DOHH2 (cell line): ENCODE data around the gene EPS8L3.

ENCODE experiments used
- H3F3A ChIP-seq: fragments of 200-600 bp; sonication (generic), shearing (Covaris generic); 2 replicates; pipeline ENCODE4 v1.6.0; 2016; ENCODE audit warnings: antibody characterized with exemption, mild to moderate bottlenecking; ENCODE audit not compliant: control insufficient read depth, insufficient read depth
- H3K27ac ChIP-seq: fragments of 200-600 bp; sonication (generic); 2 replicates; pipeline ENCODE4 v1.5.1; 2014; ENCODE audit warnings: low read depth, mild to moderate bottlenecking, low read length, moderate library complexity
- H3K27me3 ChIP-seq: fragments of 200-600 bp; sonication (generic); 2 replicates; pipeline ENCODE4 v1.6.1; 2014; ENCODE audit warnings: mild to moderate bottlenecking, low read length, mixed read lengths; ENCODE audit not compliant: control insufficient read depth
- H3K36me3 ChIP-seq: fragments of 200-600 bp; sonication (generic); 2 replicates; pipeline ENCODE4 v1.6.1; 2014; ENCODE audit warnings: mild to moderate bottlenecking, low read length, moderate library complexity, mixed read lengths; ENCODE audit not compliant: control insufficient read depth
- H3K4me1 ChIP-seq: fragments of 200-600 bp; sonication (generic); 2 replicates; pipeline ENCODE4 v1.6.1; 2014; ENCODE audit warnings: mild to moderate bottlenecking, low read length, mixed read lengths; ENCODE audit not compliant: control insufficient read depth
- H3K4me2 ChIP-seq: fragments of 200-600 bp; sonication (generic); 2 replicates; pipeline ENCODE4 v1.6.0; 2014; ENCODE audit warnings: mild to moderate bottlenecking, low read length, moderate library complexity
- H3K4me3 ChIP-seq: fragments of 200-600 bp; sonication (generic); 2 replicates; pipeline ENCODE4 v1.5.1; 2014; ENCODE audit warnings: mild to moderate bottlenecking, low read length, mixed read lengths
- H3K79me2 ChIP-seq: fragments of 200-600 bp; sonication (generic); 2 replicates; pipeline ENCODE4 v1.6.1; 2014; ENCODE audit warnings: mild to moderate bottlenecking, low read length, mixed read lengths; ENCODE audit not compliant: control insufficient read depth
- H3K9me2 ChIP-seq: fragments of 200-600 bp; sonication (generic); replicated peaks from 2 replicates; pipeline ENCODE4 v1.6.1; 2014; ENCODE audit warnings: mild to moderate bottlenecking, low read length, mixed read lengths; ENCODE audit not compliant: control insufficient read depth
- H3K9me3 ChIP-seq: fragments of 200-600 bp; sonication (generic); 2 replicates; pipeline ENCODE4 v1.6.1; 2014; ENCODE audit warnings: antibody characterized with exemption, low read length, mixed read lengths; ENCODE audit not compliant: control insufficient read depth, insufficient read depth
- H4K20me1 ChIP-seq: fragments of 200-600 bp; sonication (generic); 2 replicates; pipeline ENCODE4 v1.6.0; 2014; ENCODE audit warnings: low read depth, mild to moderate bottlenecking, antibody characterized with exemption, low read length, moderate library complexity; ENCODE audit not compliant: control insufficient read depth, insufficient read depth
- CTCF ChIP-seq: fragments of 200-600 bp; sonication (generic); IDR thresholded peaks from one replicate; pipeline ENCODE4 v1.5.1; 2014; ENCODE audit warnings: antibody characterized with exemption, mild to moderate bottlenecking, low read depth, low read length; ENCODE audit not compliant: poor library complexity, severe bottlenecking
- EZH2phosphoT487 ChIP-seq: fragments of 200-600 bp; sonication (generic); IDR thresholded peaks from 2 replicates; pipeline ENCODE4 v1.6.1; 2017; ENCODE audit warnings: borderline replicate concordance, mild to moderate bottlenecking, antibody characterized with exemption, low read length, moderate library complexity, mixed read lengths

The EPS8L3 gene

GRCh38 chr1:109722908-109723691 lies 40.6 kb downstream of the EPS8L3 start:
- Histone ChIP-seq H3F3A (no peaks in the 10 kb centered on the region), H3K36me3 (no peaks in the 10 kb centered on the region), H3K9me3 (no peaks in the 10 kb centered on the region), H3K27ac (no peak overlapping the region), H3K4me2 (no peak overlapping the region), H3K4me3 (no peak overlapping the region), H3K9me2 (no peaks in the 10 kb centered on the region), H3K4me1 (no peaks in the 10 kb centered on the region), H4K20me1 (no peaks in the 10 kb centered on the region), H3K79me2 (no peaks in the 10 kb centered on the region), H3K27me3 (peaks cover 5% of the 10 kb centered on the region; the same call in 1 of the 2 replicates)
- TF ChIP-seq EZH2phosphoT487 = no peak
- TF ChIP-seq CTCF = no peak

GRCh38 chr1:109721971-109722370 lies 41.8 kb downstream of the EPS8L3 start:
- H3K9me2 ChIP-seq = no peaks in the 10 kb centered on the region
- no peaks in the 10 kb centered on the region for H3F3A ChIP-seq
- peaks cover 5% of the 10 kb centered on the region; the same call in 1 of the 2 replicates for H3K27me3 ChIP-seq
- H3K4me1 ChIP-seq = no peaks in the 10 kb centered on the region
- no peaks in the 10 kb centered on the region for H3K79me2 ChIP-seq
- H3K4me3 ChIP-seq = no peak overlapping the region
- no peaks in the 10 kb centered on the region for H3K9me3 ChIP-seq
- H3K4me2 ChIP-seq = no peak overlapping the region
- no peaks in the 10 kb centered on the region for H4K20me1 ChIP-seq
- H3K27ac ChIP-seq = no peak overlapping the region
- H3K36me3 ChIP-seq = no peaks in the 10 kb centered on the region
- TF ChIP-seq EZH2phosphoT487 (no peak), CTCF (no peak)

GRCh38 chr1:109721042-109721441 lies 42.7 kb downstream of the EPS8L3 start:
- Histone ChIP-seq H3K79me2 (no peaks in the 10 kb centered on the region), H3K27me3 (peaks cover 5% of the 10 kb centered on the region; the same call in 1 of the 2 replicates), H4K20me1 (no peaks in the 10 kb centered on the region), H3K4me1 (no peaks in the 10 kb centered on the region), H3K9me2 (no peaks in the 10 kb centered on the region), H3K36me3 (no peaks in the 10 kb centered on the region), H3F3A (no peaks in the 10 kb centered on the region), H3K27ac (no peak overlapping the region), H3K9me3 (no peaks in the 10 kb centered on the region), H3K4me3 (no peak overlapping the region), H3K4me2 (no peak overlapping the region)
- TF ChIP-seq CTCF (no peak), EZH2phosphoT487 (no peak)
